Central memory CD8-positive, alpha-beta T cell (primary cell): ENCODE data around the gene ADAMTS3.
"Not testable (repeated sequence)": the region's sequence is repeated elsewhere in the genome, so short reads cannot be mapped to it uniquely, and the experiment has no call there.

ENCODE experiments used
- ATAC-seq: fragments of 150-1000 bp; cut with Tn5 transposase; replicated peaks from 2 replicates; pipeline ENCODE4 v1.10.0; 2022; ENCODE audit warnings: mild to moderate bottlenecking, moderate FRiP score, moderate number of reproducible peaks; ENCODE audit not compliant: poor library complexity, severe bottlenecking; ENCODE audit errors: extremely low read depth
- DNase-seq, 2 donors: peaks; one replicate each; pipeline ENCODE4 v3.0.0; 2021; ENCODE audit warnings: low spot score in 2 of 2
- H3K27ac Mint-ChIP-seq: one replicate; pipeline ENCODE4 v1.8.0; 2022; ENCODE audit warnings: low read depth, mild to moderate bottlenecking, moderate library complexity, mixed read lengths
- H3K27me3 Mint-ChIP-seq: one replicate; pipeline ENCODE4 v1.8.0; 2022; ENCODE audit warnings: mixed read lengths
- H3K36me3 Mint-ChIP-seq: one replicate; pipeline ENCODE4 v1.8.0; 2022; ENCODE audit warnings: mild to moderate bottlenecking, moderate library complexity, mixed read lengths; ENCODE audit not compliant: insufficient read depth
- H3K4me1 Mint-ChIP-seq: one replicate; pipeline ENCODE4 v1.8.0; 2022; ENCODE audit warnings: mixed read lengths
- H3K4me3 Mint-ChIP-seq: one replicate; pipeline ENCODE4 v1.8.0; 2022; ENCODE audit warnings: mild to moderate bottlenecking, moderate library complexity, mixed read lengths
- H3K9me3 Mint-ChIP-seq: one replicate; pipeline ENCODE4 v1.8.0; 2022; ENCODE audit warnings: mixed read lengths

Gene ADAMTS3

DNA sequence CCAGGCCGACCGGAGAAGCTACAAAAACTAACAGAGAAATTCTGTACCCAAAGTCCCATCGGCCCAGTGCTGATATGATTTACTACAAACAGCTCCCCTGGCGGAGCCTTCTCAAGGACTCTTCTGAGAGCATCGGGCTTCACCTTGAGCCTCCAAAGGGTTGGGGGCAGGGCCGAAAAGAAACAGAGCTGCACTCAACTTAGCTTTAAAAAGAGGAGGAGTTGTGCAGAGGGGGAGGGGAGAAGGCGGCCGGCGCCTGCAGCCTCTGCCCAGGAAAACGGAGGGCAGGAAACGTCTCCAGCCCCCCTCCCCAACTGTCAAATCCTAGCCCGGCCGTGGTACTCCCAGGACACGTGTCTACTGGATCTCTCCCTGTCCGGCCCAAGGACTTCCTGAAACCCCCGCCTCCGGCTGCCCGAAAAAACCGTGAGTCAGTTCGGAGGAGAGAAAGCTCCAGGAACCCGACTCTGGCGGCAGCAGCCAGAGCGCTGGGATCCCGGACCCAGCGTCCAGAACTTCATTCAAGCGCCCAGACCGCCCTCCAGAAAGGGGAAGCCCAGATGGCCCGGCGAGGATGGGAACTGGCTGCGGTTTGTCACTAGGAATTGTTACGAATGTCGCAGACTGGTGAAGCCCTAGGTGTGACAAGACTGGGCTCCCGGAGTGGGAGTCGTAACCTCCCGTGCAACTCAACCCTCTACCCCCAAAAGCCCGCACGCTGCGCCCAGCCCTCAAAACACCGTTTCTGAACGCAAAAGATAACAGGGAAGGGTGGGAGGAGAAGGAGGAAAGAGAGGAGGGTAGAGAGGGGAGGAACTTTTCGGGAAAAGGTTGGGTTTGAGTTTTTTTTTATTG lies 973 bp downstream of the ADAMTS3 start:
- H3K4me1 Mint-ChIP-seq, result peaks cover 4% of the 10 kb centered on the region
- H3K4me3 Mint-ChIP-seq, result no peak overlapping the region
- no peaks in the 10 kb centered on the region for H3K9me3 Mint-ChIP-seq
- no peak overlapping the region for H3K27ac Mint-ChIP-seq
- no peak for DNase-seq
- peaks cover 45% of the 10 kb centered on the region for H3K27me3 Mint-ChIP-seq
- no peak for ATAC-seq
- H3K36me3 Mint-ChIP-seq, result peaks cover 2% of the 10 kb centered on the region

DNA sequence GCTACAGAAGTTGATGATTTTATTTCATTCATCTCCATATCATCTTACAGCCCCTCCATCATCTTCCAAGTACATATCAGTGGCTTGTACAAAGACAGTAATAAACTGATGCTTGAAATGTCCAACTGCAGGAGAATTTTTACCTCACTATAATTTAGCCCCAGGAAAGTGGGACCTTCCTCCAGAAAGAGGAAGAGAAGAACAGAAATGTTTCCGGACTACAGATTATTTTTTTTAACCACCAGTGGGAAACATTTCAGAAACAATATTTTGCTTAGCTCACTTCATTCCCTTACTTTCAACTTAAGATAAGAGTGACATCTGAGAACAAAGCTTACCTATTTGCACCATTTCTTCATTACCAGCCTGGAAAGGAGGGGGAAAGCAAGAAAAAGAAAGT lies 2.0 kb downstream of the ADAMTS3 start:
- H3K9me3 Mint-ChIP-seq, result no peaks in the 10 kb centered on the region
- DNase-seq (no peak), ATAC-seq (no peak)
- peaks cover 2% of the 10 kb centered on the region for H3K36me3 Mint-ChIP-seq
- H3K4me1 Mint-ChIP-seq, result peaks cover 4% of the 10 kb centered on the region
- no peak overlapping the region for H3K4me3 Mint-ChIP-seq
- H3K27me3 Mint-ChIP-seq, result peaks cover 45% of the 10 kb centered on the region
- H3K27ac Mint-ChIP-seq, result no peak overlapping the region

DNA sequence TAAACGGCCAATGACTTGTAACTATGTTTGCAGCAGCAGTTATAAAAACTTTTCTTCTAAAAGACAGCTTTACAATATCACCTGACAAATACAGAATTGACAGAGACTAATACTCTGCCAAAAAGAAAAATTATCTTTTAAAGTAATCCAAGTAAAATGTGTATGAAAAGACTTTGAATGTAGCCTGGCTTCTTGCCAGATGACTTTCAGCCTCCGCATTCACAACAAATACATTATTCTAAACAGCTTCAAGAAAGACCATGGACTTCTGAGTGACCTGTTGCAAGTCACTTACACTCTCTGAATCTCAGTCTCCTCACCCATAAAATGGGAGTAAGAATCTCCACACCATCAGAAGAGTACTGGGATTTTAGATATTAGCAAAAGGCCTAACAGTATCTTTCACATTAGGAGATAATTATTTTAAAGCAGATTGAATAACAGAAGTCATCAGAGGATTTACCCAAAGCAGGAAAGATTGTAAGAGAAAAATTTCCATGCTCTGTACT lies 2.5 kb downstream of the ADAMTS3 start:
- ATAC-seq (no peak), DNase-seq (no peak)
- no peak overlapping the region for H3K27ac Mint-ChIP-seq
- peaks cover 45% of the 10 kb centered on the region for H3K27me3 Mint-ChIP-seq
- peaks cover 2% of the 10 kb centered on the region for H3K36me3 Mint-ChIP-seq
- H3K4me1 Mint-ChIP-seq, result peaks cover 4% of the 10 kb centered on the region
- H3K9me3 Mint-ChIP-seq, result no peaks in the 10 kb centered on the region
- H3K4me3 Mint-ChIP-seq, result no peak overlapping the region

DNA sequence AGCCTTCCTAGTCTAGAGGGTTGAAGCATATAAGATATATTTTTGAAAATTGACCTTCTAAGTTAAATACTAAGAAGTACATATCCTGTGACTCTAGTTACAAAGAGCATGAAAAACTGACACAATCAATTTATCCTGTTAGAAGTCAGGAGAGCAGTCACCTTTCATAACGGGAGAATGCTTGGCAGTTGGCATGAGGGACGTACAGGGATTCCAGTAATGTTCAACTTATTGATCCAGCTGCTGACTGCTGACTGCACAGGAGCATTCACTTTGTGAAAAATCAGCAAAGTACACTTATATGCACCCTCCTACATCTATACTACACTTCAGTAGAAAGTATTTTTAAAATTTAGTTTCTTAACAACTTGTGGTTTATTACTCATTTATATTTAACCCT lies 4.2 kb downstream of the ADAMTS3 start:
- Mint-ChIP-seq H3K4me3 (no peak overlapping the region), H3K27ac (no peak overlapping the region), H3K27me3 (peaks cover 33% of the 10 kb centered on the region), H3K36me3 (peaks cover 2% of the 10 kb centered on the region), H3K9me3 (no peaks in the 10 kb centered on the region), H3K4me1 (peaks cover 2% of the 10 kb centered on the region)
- no peak for ATAC-seq
- DNase-seq, result no peak

DNA sequence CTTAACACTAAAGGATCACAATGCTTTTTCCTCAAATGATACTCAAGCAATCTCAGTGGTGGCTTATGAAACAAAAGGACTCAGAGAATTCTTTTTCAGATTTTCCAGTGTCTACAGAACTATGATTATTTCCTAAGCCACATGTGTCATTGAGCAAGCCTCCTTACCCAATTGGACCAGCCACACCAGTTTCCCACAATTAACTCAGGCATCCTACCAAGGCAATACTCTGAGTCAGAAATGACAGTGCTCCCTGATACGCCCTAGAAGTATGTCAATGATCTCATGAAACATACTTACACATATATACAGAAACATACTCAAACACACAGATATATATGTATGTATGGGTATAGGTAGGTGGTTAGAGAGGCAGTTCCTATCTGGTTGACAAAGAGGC lies 4.8 kb downstream of the ADAMTS3 start:
- Mint-ChIP-seq H3K4me1 (no peaks in the 10 kb centered on the region), H3K36me3 (peaks cover 2% of the 10 kb centered on the region), H3K27ac (no peak overlapping the region), H3K9me3 (no peaks in the 10 kb centered on the region), H3K27me3 (peaks cover 27% of the 10 kb centered on the region), H3K4me3 (no peak overlapping the region)
- no peak for DNase-seq
- no peak for ATAC-seq

DNA sequence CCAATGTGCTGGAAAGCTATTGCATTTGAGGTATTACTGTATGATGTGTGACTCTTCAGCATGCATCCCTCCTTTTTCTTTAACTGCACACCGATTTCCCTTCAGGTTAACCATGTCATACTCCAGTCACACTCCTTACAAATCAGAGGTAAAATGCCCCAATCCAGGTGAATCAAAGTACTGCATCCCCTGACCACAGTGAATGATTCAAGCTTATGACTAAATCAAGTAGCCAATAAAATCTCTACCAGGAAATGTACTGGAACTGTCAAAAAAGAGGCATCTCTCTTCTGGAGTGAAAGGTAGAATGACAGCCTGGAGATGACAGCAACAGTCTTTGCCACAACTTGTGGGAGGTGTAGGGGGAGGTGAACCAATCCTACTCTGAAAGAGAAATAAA lies 10.4 kb downstream of the ADAMTS3 start:
- peaks cover 10% of the 10 kb centered on the region for H3K27me3 Mint-ChIP-seq
- H3K4me3 Mint-ChIP-seq, result no peak overlapping the region
- no peak overlapping the region for H3K27ac Mint-ChIP-seq
- H3K9me3 Mint-ChIP-seq, result peaks cover 6% of the 10 kb centered on the region
- no peaks in the 10 kb centered on the region for H3K36me3 Mint-ChIP-seq
- no peak for ATAC-seq
- no peaks in the 10 kb centered on the region for H3K4me1 Mint-ChIP-seq
- DNase-seq, result no peak

DNA sequence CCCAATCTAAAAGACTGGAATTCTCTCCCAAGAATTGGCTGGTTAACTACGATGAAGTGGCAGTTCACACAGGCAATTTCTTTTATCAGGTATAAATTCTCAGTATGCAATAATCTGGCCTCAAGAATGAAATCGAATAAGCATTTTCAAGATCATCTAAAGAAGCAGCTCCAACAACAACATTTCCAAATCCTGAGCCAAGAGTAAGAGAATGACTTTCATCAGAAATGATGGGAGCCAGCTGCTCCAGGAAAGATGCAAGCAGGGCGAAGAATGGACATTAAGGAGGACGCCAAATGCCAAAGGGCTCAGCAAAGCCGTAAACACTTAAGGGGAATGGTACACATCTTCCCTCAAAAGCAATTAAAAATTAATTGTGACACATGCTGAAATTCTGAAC lies 12.0 kb downstream of the ADAMTS3 start:
- Mint-ChIP-seq H3K9me3 (peaks cover 6% of the 10 kb centered on the region), H3K27ac (no peak overlapping the region), H3K27me3 (peaks cover 10% of the 10 kb centered on the region), H3K36me3 (no peaks in the 10 kb centered on the region), H3K4me3 (no peak overlapping the region), H3K4me1 (no peaks in the 10 kb centered on the region)
- no peak for DNase-seq
- no peak for ATAC-seq

DNA sequence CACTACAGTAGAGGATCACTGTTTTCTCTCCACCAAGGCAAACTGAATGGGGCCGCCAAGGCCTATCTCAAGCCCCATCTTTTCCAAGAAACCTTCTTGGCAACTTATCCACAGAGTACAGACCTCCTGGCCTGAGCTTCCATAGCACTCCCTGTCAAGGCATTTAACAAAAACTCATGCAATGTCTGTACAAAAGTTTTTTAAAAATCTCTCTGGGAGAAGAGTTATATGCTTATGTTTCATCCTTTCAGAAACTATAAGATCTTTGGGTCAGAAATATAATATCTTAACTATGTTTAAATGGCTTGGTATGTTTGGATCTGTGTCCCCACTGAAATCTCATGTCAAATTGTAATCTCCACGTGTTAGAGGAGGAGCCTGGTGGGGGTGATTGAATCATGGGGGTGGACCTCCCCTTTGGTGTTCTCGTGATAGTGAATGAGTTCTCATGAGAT lies 13.6 kb downstream of the ADAMTS3 start:
- Mint-ChIP-seq H3K27ac (no peak overlapping the region), H3K36me3 (no peaks in the 10 kb centered on the region), H3K4me3 (no peak overlapping the region), H3K9me3 (peaks cover 6% of the 10 kb centered on the region), H3K4me1 (no peaks in the 10 kb centered on the region), H3K27me3 (peaks cover 10% of the 10 kb centered on the region)
- no peak for ATAC-seq
- no peak for DNase-seq

DNA sequence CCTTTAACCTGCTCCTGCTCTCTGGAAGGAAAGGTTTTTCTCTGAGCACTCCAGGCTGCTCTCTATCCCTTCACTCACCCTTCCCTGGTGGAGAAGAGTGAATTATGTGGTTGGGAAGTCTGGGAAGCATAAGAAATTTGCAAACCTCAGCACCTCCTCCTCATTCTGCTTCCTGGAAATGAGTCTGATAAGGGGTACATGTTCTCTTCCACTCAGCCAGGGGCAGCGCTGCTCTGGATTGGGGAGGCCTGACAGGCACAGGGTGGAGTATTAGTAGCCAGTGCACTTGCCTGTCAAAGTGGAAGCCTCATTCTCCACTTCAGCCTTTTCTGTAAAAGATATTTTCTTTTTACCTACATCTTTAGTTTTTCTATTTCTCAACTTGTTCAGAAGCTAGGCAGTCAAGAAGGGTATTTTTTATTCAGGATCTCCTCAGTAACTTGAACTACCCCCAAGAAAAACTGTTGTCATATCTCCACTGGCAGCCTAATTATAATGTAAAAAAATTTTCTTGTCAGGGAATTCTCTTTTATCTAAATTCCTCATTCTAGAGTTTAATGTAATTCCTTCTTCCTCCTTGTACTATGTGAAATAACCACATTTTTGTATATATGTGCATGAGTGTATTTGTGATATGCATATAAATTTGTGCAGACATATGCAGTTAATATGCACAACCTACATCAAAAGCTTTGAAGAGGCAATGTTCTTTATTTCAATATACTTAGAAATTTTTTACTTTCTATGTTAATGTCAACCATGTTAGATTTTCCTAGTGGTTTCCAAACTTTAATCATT lies 15.3 kb downstream of the ADAMTS3 start:
- Mint-ChIP-seq H3K27me3 (peaks cover 7% of the 10 kb centered on the region), H3K4me1 (no peaks in the 10 kb centered on the region), H3K9me3 (peaks cover 8% of the 10 kb centered on the region), H3K27ac (no peak overlapping the region), H3K36me3 (no peaks in the 10 kb centered on the region), H3K4me3 (no peak overlapping the region)
- no peak for ATAC-seq
- no peak for DNase-seq

DNA sequence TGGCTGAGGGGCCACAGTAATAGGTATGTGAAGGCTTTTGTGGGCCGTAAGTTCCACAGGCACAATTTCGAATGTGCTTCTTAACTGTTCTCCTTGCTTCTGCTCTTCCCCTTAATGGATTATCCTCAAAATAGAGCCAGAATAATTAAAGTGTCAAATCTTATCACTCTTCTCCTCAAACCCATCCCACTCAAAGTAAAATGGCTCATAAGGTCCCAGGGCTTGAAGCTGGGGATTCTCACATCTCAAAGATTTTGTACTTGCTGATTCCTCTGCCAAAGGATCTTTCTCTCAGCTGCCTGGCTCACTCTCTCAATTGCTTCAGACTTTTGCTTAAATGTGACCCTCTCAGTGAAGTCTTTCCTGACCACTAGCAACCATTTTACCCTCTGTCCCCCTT lies 16.6 kb downstream of the ADAMTS3 start:
- ATAC-seq (no peak), DNase-seq (no peak)
- Mint-ChIP-seq H3K4me1 (no peaks in the 10 kb centered on the region), H3K36me3 (no peaks in the 10 kb centered on the region), H3K9me3 (peaks cover 7% of the 10 kb centered on the region), H3K27ac (no peak overlapping the region), H3K4me3 (no peak overlapping the region), H3K27me3 (no peaks in the 10 kb centered on the region)

DNA sequence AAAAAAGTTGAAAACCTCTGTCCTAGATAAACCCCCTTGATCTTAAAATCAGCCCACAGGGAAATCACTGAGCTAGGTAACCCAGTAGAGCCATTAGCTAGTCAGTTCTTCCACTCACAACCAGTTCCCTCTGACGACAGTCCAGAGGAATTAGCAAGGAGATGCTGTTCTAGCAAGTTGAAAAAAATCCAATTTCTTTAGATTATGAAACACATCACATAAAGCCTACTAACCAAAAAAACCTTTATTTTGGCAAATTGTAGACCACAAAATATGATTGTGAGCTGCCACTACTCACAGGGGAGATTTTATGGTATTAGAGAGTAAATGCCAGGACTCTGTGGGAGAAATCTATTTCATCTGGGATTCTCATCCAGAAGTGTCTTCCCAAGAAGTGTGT lies 22.6 kb downstream of the ADAMTS3 start:
- no peak for ATAC-seq
- no peaks in the 10 kb centered on the region for H3K36me3 Mint-ChIP-seq
- H3K9me3 Mint-ChIP-seq, result peaks cover 7% of the 10 kb centered on the region
- DNase-seq, result no peak
- no peaks in the 10 kb centered on the region for H3K27me3 Mint-ChIP-seq
- H3K4me3 Mint-ChIP-seq, result no peak overlapping the region
- no peak overlapping the region for H3K27ac Mint-ChIP-seq
- no peaks in the 10 kb centered on the region for H3K4me1 Mint-ChIP-seq

DNA sequence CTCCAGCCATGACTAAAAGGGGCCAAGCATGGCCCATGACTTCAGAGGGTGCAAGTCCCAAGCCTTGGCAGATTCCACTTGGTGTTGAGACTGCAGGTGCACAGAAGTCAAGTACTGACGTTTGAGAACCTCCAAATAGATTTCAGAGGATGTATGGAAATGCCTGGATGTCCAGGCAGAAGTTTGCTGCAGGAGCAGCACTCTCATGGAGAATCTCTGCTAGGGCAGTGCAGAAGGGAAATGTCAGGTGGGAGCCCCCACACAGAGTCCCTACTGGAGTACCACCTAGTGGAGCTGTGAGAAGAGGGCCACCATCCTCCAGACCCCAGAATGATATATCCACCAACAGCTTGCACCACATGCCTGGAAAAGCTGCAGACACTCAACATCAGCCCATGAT lies 28.3 kb downstream of the ADAMTS3 start:
- ATAC-seq, H3K27me3 Mint-ChIP-seq, DNase-seq, H3K27ac Mint-ChIP-seq, H3K4me1 Mint-ChIP-seq, H3K4me3 Mint-ChIP-seq, H3K36me3 Mint-ChIP-seq: not testable (repeated sequence)
- peaks cover 13% of the 10 kb centered on the region for H3K9me3 Mint-ChIP-seq

DNA sequence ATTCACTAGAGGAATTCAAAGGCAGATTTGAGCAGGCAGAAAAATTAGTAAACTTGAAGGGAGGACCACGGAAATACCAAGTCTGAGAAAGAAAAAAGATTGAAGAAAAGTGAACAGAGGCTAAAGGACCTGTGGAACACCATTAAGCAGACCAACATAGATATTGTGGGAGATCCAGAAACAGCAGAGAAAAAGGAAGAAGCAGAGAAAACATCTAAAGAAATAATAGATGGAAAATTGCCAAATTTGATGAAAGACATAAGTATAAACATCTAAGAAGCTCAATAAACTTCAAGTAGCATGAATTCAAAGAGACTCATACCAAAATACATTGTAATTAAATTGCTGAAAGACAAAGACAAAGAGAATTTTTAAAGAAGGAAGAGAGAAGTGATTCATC lies 31.0 kb downstream of the ADAMTS3 start:
- ATAC-seq, result no peak

More for the DNA sequence above, 31.0 kb downstream of the ADAMTS3 start:
- DNase-seq, result no peak
- Mint-ChIP-seq H3K4me1 (no peaks in the 10 kb centered on the region), H3K27me3 (no peaks in the 10 kb centered on the region), H3K9me3 (peaks cover 13% of the 10 kb centered on the region), H3K36me3 (no peaks in the 10 kb centered on the region), H3K27ac (no peak overlapping the region), H3K4me3 (no peak overlapping the region)
